Measurements from ENCODE around the gene ZNFX1.

ZNFX1 gene

DNA sequence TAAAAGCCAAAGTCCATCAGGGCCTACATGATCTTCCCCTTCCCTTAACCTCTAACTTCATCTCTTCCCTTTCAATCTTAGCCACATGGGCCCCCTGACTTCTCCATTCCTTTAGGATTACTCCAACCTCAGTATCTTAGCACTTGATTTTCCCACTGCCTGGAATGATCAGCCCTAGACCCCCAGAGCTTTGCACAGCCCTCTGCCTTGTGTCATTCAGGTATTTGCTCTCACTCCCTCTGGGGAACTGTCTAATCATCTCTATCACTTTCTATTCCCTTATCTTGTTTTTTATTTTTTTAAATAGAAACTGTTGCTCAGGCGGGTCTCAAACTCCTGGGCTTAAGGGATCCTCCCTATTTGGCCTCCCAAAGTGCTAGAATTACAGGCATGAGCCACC, 13.3 kb upstream of the ZNFX1 start:
- FAIRE-seq: no peak

- FAIRE-seq: no peak
Measured at GRCh38 chr20:49290608-49291191, 12.8 kb upstream of the ZNFX1 start.

GRCh38 chr20:49288784-49289696, 11.2 kb upstream of the ZNFX1 start:
- FAIRE-seq: no peak

- FAIRE-seq: no peak
Measured at GRCh38 chr20:49288250-49288751, 10.4 kb upstream of the ZNFX1 start.

DNA sequence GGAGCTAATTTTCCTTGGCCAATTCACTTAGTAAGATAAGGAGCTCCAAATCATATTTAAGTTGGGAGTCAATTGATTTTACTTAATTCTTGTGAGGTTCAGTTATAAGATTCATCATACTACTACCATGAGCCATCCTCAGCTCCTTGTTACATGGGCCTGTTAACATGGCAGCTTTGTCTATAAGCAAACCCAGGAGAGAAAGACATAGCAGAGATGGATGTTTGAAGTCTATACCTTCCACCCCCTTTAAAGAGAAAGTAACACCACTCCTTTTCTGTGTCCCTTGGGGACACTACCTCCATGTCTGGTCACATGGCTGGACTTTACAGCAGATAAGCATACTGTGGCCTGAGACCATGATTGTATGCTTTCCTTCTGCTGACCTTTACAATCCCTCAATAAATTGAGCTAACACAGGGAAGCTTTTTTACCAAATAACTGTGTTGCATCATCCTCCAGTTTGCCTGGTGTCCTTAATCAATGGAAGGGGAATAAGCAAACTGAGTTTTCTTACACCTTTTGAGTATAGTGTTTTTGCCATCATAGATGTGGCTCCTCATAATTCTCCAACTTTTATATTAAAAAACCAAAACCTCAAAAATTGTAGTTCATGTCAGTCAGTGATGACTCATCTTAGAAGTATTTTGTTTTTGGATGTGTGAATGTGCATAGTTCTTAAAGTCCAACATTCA, 9.8 kb upstream of the ZNFX1 start:
- FAIRE-seq: no peak

GRCh38 chr20:49286689-49287551, 9.1 kb upstream of the ZNFX1 start:
- no peak for FAIRE-seq

GRCh38 chr20:49285813-49286494, 8.1 kb upstream of the ZNFX1 start:
- no peak for FAIRE-seq

GRCh38 chr20:49285233-49285668, 7.4 kb upstream of the ZNFX1 start:
- no peak for FAIRE-seq

DNA sequence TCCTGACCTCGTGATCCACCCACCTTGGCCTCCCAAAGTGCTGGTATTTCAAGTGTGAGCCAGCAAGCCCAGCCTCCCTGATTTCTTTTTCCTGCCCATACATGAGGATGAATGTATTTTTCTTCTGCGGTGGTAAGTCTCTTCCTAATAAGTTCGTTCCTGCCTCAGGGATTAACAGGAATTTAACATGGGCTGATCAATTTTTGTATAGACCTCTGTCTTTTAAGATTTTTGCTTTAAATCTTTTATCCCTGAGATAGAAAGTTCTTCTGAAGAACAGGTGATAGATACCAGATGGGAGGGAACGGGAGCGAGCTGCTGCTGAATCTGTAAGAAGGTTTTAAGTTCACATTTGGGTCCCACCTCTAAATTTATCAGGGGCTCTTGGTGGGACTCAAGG, 7.0 kb upstream of the ZNFX1 start:
- FAIRE-seq: no peak

- no peak for FAIRE-seq
Measured at GRCh38 chr20:49283703-49284625, 6.1 kb upstream of the ZNFX1 start.

DNA sequence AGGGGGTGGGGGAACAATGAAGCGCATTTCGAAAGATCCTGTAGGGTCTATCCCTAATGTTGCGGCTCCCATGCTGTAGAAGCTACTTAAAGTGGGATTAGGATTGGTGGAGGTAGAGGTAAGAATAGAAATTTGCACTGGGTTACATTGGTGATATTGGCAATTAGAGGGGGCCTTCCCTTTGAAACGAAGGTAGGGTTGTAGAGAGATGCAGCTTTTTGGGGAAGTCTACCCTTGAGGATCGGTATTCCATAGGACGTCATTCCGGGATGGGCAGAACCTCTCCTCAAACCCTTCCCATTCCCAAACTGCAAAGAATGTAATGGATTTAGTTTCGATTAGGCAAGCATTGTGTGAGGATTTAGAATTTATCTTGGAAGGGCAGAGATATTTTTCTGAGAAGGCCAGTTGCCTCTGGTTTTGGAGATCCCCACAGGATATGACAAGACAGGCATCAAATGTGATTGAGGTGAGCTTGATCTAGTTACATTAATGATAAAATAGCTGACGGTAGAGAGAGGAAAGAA, 5.4 kb upstream of the ZNFX1 start:
- FAIRE-seq: no peak

DNA sequence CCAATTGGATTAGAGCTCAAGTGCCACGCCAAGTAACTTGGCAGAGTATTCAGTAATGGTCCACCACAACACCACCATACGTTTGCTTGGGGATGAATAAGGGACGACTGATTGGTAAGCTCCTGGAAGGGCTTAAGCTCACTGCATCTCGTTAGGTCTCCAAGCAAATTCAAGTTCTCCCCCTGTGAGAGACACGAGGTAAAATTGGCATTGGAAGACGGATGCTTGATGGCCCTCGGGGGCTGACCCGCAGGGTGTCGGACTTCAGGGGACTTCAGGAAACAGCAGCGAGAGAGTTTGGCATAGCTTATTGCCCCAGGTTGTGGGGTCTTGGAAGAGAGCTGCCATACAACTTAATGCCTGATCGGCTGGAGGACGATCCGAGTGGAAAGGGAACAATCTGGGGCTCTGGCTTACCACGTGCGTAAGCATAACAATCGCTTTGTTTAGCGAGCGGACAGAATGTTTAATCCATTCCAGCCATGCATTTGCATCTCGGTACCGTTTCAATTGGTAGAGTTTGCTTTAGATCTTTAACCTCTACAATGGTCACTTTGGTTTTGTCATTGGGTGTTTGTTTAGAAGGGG, 4.8 kb upstream of the ZNFX1 start:
- FAIRE-seq: no peak

GRCh38 chr20:49281913-49282467, 4.1 kb upstream of the ZNFX1 start:
- no peak for FAIRE-seq

GRCh38 chr20:49281059-49281912, 3.4 kb upstream of the ZNFX1 start:
- no peak for FAIRE-seq

DNA sequence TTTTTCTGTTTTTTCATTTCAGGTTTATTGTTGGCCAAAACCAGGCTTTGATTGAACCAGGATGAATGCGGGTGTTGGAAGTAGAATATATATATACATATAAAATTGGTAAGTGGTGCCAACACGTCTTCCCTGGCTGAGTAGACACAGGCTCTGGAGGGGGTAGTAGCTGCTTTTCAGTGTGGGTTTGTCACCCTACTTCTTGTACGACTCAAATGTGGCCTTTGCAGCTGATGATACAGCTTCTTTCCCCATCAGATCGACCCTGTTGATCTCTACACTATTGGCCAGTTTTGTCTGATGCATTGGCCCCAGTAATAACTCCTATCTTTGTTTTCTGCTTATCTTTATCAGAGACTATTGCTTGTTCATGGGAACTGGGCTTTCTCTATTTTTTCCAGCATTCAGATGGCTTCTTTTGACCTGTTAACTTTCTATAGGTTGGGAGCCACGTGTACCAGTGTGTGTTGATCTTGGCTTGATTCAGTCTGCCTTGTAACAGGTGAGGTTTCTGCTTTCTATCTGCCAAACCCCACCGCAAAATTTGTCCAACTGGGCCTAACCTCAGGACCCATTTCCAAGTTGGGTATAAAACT, 2.7 kb upstream of the ZNFX1 start:
- FAIRE-seq: no peak

DNA sequence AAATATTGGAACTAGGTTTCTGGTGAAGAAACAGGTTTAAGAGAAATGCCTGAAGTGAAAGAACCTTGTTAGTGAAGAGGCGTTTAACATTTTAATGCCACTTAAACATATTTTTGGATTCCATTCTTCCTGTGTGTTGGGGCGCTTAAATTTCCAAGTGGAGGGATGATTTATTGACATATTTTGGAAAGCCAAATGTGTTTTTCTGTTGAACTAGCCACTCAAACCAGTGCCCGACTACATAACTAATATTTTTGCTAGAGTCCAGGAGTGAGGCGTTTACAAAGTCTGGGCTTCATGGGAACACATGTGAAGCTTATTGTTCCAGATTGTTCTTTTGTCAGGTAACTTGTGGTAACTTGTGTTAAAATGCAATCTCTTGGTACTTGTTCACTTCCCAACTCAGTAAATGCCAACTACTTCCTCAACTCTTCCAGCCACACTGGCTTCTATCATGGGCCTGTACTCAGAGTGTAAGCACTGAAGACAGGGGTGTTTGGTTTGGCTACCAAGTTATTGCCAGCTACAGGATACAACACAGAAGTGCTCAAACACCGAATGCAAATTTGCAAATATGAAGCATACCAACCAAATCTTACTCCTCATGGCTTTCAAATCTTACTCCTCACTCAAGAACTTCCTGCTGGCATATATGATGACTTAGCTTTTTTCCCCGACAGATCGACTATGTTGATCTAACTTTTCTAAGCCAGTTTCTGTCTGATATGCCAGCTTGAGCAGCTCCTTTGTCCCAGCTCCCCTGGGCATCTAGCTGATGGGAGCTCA, 2.0 kb upstream of the ZNFX1 start:
- FAIRE-seq: no peak

All from islet of Langerhans (tissue), 1 donor.